ENCODE results near the gene SHISA5. TPM values are rescaled to one million over a fixed set of nuclear protein-coding genes. Genes with fewer than 3 reads are reported as not detected.
"Not testable (repeated sequence)": the region's sequence is repeated elsewhere in the genome, so short reads cannot be mapped to it uniquely, and the experiment has no call there.

Gene SHISA5, protein sequence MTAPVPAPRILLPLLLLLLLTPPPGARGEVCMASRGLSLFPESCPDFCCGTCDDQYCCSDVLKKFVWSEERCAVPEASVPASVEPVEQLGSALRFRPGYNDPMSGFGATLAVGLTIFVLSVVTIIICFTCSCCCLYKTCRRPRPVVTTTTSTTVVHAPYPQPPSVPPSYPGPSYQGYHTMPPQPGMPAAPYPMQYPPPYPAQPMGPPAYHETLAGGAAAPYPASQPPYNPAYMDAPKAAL
- 100 to 1,000 TPM in 5 of 7 donors, 10 to 100 TPM in 2; 62.5 to 150 (median 138) TPM for total RNA-seq
- polyA plus RNA-seq = 100 to 1,000 TPM in 1 of 2 donors, 10 to 100 TPM in 1; 59.7 to 118 TPM
- long read RNA-seq, donor 1, transcript SHISA5-208 (6 exons, 2,250 nt) = minor isoform, 16 of 906 reads
- long read RNA-seq, donor 1, transcript SHISA5-201 (6 exons, 2,369 nt) = minor isoform, 249 of 906 reads
- long read RNA-seq, donor 1, transcript SHISA5-206 (4 exons, 1,839 nt) = major isoform, 494 of 906 reads
- long read RNA-seq, donor 1, partial matches to known transcripts = 73 of 906 reads
- long read RNA-seq, donor 1, other reads (novel, unspliced or antisense) = 69 of 906 reads
- long read RNA-seq, donor 2, transcript SHISA5-206 (4 exons, 1,839 nt) = major isoform, 54 of 181 reads
- long read RNA-seq, donor 2, transcript SHISA5-201 (6 exons, 2,369 nt) = minor isoform, 36 of 181 reads
- long read RNA-seq, donor 2, transcript SHISA5-216 (3 exons, 1,908 nt) = minor isoform, 11 of 181 reads
- long read RNA-seq, donor 2, partial matches to known transcripts = 75 of 181 reads
- long read RNA-seq, donor 2, other reads (novel, unspliced or antisense) = 0 of 181 reads
- long read RNA-seq, donor 3, transcript SHISA5-201 (6 exons, 2,369 nt) = major isoform, 146 of 315 reads
- long read RNA-seq, donor 3, transcript SHISA5-206 (4 exons, 1,839 nt) = minor isoform, 96 of 315 reads
- long read RNA-seq, donor 3, transcript SHISA5-208 (6 exons, 2,250 nt) = minor isoform, 6 of 315 reads
- long read RNA-seq, donor 3, partial matches to known transcripts = 4 of 315 reads
- long read RNA-seq, donor 3, other reads (novel, unspliced or antisense) = 56 of 315 reads

DNA sequence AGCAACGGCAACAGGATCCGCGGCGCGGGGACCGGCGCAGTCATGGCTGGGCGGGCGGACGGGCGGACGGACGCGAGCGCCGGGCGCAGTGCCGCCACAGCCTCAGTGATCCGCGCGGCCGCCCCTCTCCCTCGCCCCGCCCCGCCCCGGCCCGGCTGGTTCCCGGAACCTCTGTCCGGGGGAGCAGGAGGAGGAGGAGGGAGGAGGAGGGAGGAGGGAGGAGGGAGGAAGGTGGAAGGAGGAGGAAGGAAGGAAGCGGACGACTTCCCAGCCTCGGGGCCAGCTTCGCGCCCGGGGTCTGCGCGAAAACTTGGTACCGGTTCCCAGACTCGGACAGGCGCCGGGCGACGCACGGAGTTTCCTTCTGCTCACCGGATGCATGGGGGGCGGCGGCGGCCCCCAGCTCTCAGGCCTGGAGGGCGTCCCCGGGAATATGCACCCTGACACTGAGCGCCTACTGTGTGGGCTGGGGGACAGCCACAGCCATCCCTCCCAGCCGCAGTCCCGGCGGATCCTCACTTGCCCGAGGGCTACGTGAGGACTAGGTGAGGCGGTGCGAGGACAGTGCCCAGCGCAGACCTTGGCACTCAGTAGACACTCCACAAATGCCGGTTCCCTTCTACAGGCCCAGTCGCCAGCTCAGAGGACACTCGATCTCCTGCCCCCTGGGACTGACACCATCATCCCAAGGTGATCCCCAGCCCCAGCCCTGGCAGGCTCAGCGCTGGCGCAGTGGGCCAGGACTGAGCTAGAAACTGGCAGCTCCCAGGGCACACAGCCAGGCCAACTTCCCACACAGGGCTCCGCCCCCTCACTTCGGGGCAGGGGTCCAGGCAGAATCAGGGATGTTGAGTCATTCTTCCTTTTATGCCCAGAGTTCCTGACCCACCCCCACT, at the start of gene SHISA5:
Gene SHISA5 (minus strand): TSS at position 124 of the 896 bp plus-strand sequence. CDS start 80 bp downstream, at position 44.
- DNase-seq = peak; percentile 80 to 87 (median 85)
- peak within 1 kb of the TSS; percentile 66 for H3K4me3 ChIP-seq
- intact Hi-C loops (cut with DNase I) = no loop called here
- H3K27me3 ChIP-seq = no peaks in the 10 kb centered on the region
- H3K36me3 ChIP-seq = no peaks in the 10 kb centered on the region
- H3K9me3 ChIP-seq = no peaks in the 10 kb centered on the region
- H3K4me1 ChIP-seq (ENCODE audit: insufficient read depth) = peaks cover 13% of the 10 kb centered on the region
- 0 to 1% (median 1%) methylated on average over 54 to 65 of the region's 66 CpGs for WGBS, 3 donors
- peak within 1 kb of the TSS; percentile 84 to 90 for H3K27ac ChIP-seq
- TF ChIP-seq POLR2A (IDR thresholded peaks at IDR 0.05) = peak; percentile 54
- TF ChIP-seq, protein P1, sequence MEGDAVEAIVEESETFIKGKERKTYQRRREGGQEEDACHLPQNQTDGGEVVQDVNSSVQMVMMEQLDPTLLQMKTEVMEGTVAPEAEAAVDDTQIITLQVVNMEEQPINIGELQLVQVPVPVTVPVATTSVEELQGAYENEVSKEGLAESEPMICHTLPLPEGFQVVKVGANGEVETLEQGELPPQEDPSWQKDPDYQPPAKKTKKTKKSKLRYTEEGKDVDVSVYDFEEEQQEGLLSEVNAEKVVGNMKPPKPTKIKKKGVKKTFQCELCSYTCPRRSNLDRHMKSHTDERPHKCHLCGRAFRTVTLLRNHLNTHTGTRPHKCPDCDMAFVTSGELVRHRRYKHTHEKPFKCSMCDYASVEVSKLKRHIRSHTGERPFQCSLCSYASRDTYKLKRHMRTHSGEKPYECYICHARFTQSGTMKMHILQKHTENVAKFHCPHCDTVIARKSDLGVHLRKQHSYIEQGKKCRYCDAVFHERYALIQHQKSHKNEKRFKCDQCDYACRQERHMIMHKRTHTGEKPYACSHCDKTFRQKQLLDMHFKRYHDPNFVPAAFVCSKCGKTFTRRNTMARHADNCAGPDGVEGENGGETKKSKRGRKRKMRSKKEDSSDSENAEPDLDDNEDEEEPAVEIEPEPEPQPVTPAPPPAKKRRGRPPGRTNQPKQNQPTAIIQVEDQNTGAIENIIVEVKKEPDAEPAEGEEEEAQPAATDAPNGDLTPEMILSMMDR (IDR thresholded peaks at IDR 0.05) = no peak
- TF ChIP-seq EP300 (IDR thresholded peaks at IDR 0.05) = peak; percentile 40

DNA sequence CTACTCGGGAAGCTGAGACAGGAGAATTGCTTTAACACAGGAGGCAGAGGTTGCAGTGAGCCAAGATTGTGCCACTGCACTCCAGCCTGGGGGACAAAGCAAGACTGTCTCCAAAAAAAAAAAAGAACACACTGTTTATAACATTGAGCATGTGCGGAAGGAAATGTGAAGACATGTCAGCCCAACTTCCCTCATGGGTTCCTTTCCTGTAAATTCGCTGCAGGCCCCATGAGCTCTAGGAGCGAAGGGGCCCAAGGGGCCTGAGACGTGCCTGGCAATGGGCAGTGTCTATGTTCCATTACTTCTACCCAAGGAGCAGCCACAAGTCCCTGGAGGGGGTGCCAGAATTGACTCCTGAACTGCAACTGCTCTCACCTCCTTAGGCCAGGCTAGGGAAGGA, 49.4 kb upstream of the SHISA5 start:
- 94 to 99% (median 95%) methylated on average over 5 of the region's 5 CpGs for WGBS, 3 donors
- intact Hi-C loops (cut with DNase I) = loop anchor here in 3 of 4 donors (2.0 to 10.0 kb wide), 6 partner anchors 89 to 281 kb away; no protein-coding TSS in a partner anchor
- TF ChIP-seq POLR2A (IDR thresholded peaks at IDR 0.05) = no peak
- TF ChIP-seq, protein P1 (IDR thresholded peaks at IDR 0.05) = no peak
- TF ChIP-seq EP300 (IDR thresholded peaks at IDR 0.05) = no peak

DNA sequence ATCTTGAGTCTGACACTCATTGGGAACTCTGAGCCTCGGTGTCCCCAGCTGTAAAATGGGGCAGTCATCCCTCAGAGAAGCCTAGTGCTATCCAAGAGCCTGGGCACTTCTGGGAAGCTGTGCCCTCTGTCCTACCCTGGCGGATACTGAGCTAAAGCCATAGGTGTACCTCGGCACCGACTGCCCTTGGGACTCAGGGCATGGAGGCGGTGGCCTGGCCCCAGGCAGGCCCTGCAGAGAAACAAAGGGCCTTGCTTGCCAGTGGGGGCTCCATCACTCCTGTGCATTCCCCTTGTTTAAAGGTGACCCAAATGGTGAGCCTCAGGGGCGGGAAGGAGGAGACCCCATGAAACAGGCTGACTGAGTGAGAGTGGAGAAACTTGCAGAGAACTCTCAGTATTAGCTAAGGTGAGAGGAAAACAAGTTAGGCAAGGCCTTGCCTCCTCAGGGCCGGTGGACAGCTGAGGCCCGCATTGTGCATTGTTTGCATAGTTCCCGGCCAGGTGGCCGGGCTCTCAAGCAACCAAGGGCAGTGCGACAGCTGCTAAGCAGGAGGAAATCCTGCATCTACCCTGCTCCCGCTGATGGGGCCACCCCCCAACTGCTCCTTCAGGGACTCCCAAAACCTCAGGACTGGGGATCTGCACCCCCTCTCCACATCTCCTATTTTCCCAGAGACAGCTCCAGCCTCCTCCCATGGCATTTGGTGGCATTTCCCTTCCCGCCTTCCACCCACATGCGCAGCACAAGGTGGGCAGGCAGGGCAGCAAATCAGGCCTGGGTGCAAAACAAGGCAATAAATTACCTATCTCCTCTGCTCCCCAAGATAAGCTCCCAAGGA, 48.4 kb upstream of the SHISA5 start:
- no peak for TF ChIP-seq POLR2A (IDR thresholded peaks at IDR 0.05)
- no peak for TF ChIP-seq EP300 (IDR thresholded peaks at IDR 0.05)
- TF ChIP-seq, protein P1 (IDR thresholded peaks at IDR 0.05) = no peak
- H3K27ac ChIP-seq = no peak overlapping the region
- peaks cover 3% of the 10 kb centered on the region for H3K4me1 ChIP-seq (ENCODE audit: insufficient read depth)
- no peaks in the 10 kb centered on the region for H3K27me3 ChIP-seq
- no peaks in the 10 kb centered on the region for H3K9me3 ChIP-seq
- 75 to 80% (median 75%) methylated on average over 14 of the region's 14 CpGs for WGBS, 3 donors
- intact Hi-C loops (cut with DNase I) = loop anchor here in 3 of 4 donors (2.0 to 10.0 kb wide), 6 partner anchors 88 to 280 kb away; no protein-coding TSS in a partner anchor
- no peak overlapping the region for H3K4me3 ChIP-seq
- no peak for DNase-seq
- H3K36me3 ChIP-seq = no peaks in the 10 kb centered on the region

More for the DNA sequence above, 49.4 kb upstream of the SHISA5 start:
- Histone ChIP-seq H3K9me3 (no peaks in the 10 kb centered on the region), H3K4me3 (no peak overlapping the region), H3K4me1 (ENCODE audit: insufficient read depth) (peaks cover 3% of the 10 kb centered on the region), H3K27me3 (no peaks in the 10 kb centered on the region), H3K27ac (no peak overlapping the region), H3K36me3 (no peaks in the 10 kb centered on the region)
- DNase-seq = no peak

DNA sequence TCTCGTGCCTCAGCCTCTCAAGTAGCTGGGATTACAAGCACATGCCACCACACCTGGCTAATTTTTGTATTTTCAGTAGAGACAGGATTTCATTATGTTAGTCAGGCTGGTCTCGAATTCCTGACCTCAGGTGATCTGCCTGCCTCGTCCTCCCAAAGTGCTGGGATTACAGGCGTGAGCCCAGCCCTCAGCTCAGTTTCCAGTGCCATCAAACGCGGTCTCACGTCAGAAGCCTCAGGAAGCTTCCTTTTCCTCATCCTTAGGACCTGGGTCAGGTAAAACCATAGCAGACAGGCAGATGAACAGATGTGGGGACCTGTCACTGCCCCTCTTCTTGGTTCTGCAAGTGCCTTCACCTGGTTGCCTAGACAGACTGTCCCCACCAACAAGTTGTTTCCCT, 47.7 kb upstream of the SHISA5 start:
- DNase-seq; H3K4me3 ChIP-seq; H3K27ac ChIP-seq; H3K36me3 ChIP-seq; H3K4me1 ChIP-seq (ENCODE audit: insufficient read depth); H3K9me3 ChIP-seq; H3K27me3 ChIP-seq: not testable (repeated sequence)
- intact Hi-C loops (cut with DNase I) = loop anchor here in 3 of 4 donors (2.0 to 10.0 kb wide), 6 partner anchors 87 to 279 kb away; no protein-coding TSS in a partner anchor
- WGBS, 3 donors = 91 to 95% (median 92%) methylated on average over 7 of the region's 7 CpGs

Measured in ovary (tissue), 10 donors.